Stimulated activated CD4-positive, alpha-beta T cell treated with anti-CD3 and anti-CD28 coated beads, Interleukin-4, amount 100 ng/mL, for 4 hours (primary cell): ENCODE data around the gene PTPN9.
"Not testable (repeated sequence)": the region's sequence is repeated elsewhere in the genome, so short reads cannot be mapped to it uniquely, and the experiment has no call there.

Source experiments
- DNase-seq, 2 experiments: peaks; one replicate each; pipeline ENCODE4 v3.0.0-alpha.2; 2020

Gene PTPN9

GRCh38 chr15:75452865-75453702 is 126.0 kb downstream of the PTPN9 start:
- DNase-seq, result peak; percentile 69 to 81

GRCh38 chr15:75452364-75452864 is 126.7 kb downstream of the PTPN9 start:
- peak; percentile 61 to 79 for DNase-seq

GRCh38 chr15:75451674-75452363 is 127.3 kb downstream of the PTPN9 start, which contains the start of gene SIN3A:
Gene SIN3A (minus strand): TSS chr15:75451690. CDS start chr15:75430375, 21,315 bp downstream.
- DNase-seq, result peak; percentile 98 to 99

- no peak for DNase-seq
Measured at GRCh38 chr15:75451202-75451673, 127.9 kb downstream of the PTPN9 start.

GRCh38 chr15:75450307-75451201 is 128.6 kb downstream of the PTPN9 start:
- peak; percentile 95 to 96 for DNase-seq

- DNase-seq, result no peak
Measured at GRCh38 chr15:75449585-75450306, 129.4 kb downstream of the PTPN9 start.

GRCh38 chr15:75448171-75448570 is 130.9 kb downstream of the PTPN9 start:
- not testable (repeated sequence) for DNase-seq

GRCh38 chr15:75446151-75446550 is 133.0 kb downstream of the PTPN9 start:
- DNase-seq, result no peak

GRCh38 chr15:75445324-75445723 is 133.8 kb downstream of the PTPN9 start:
- not testable (repeated sequence) for DNase-seq

- not testable (repeated sequence) for DNase-seq
Measured at GRCh38 chr15:75443972-75444453, 135.1 kb downstream of the PTPN9 start.

- no peak for DNase-seq
Measured at GRCh38 chr15:75437721-75438120, 141.4 kb downstream of the PTPN9 start.

- no peak for DNase-seq
Measured at GRCh38 chr15:75436881-75437280, 142.2 kb downstream of the PTPN9 start.

- no peak for DNase-seq
Measured at GRCh38 chr15:75431682-75432081, 147.4 kb downstream of the PTPN9 start.

GRCh38 chr15:75431270-75431669 is 147.8 kb downstream of the PTPN9 start:
- DNase-seq, result no peak

GRCh38 chr15:75430259-75430658 is 148.9 kb downstream of the PTPN9 start:
- DNase-seq, result no peak

- DNase-seq, result no peak
Measured at GRCh38 chr15:75428152-75428551, 151.0 kb downstream of the PTPN9 start.

- no peak for DNase-seq
Measured at GRCh38 chr15:75425966-75426500, 153.1 kb downstream of the PTPN9 start.

GRCh38 chr15:75422554-75422953 is 156.6 kb downstream of the PTPN9 start:
- DNase-seq, result no peak

- DNase-seq, result no peak
Measured at GRCh38 chr15:75420698-75421097, 158.4 kb downstream of the PTPN9 start.

- DNase-seq, result no peak
Measured at GRCh38 chr15:75416584-75416983, 162.5 kb downstream of the PTPN9 start.
